Neutrophil (primary cell): ENCODE results near the gene GIT1.

Experiments used
- H3K27ac ChIP-seq: fragments of 200-600 bp; sonication (generic); 2 replicates; pipeline ENCODE4 v1.5.1; 2016; ENCODE audit warnings: mild to moderate bottlenecking, moderate library complexity
- H3K27me3 ChIP-seq: fragments of 200-600 bp; sonication (generic); 2 replicates; pipeline ENCODE4 v1.6.0; 2016; ENCODE audit warnings: mild to moderate bottlenecking
- H3K36me3 ChIP-seq: fragments of 200-600 bp; sonication (generic); 2 replicates; pipeline ENCODE4 v1.5.1; 2017
- H3K4me1 ChIP-seq, 2 experiments: fragments of 200-600 bp in 1 of 2; sonication (generic) in 1 of 2; 1 replicate in 1 of 2; 2 replicates in 1 of 2; pipeline versions ENCODE4 v1.5.1 to v1.6.1; 2013 to 2016; ENCODE audit warnings: low read depth in 1 of 2, low read length in 1 of 2, mild to moderate bottlenecking in 1 of 2, moderate library complexity in 1 of 2; ENCODE audit not compliant: control insufficient read depth in 1 of 2, insufficient read depth in 1 of 2
- H3K4me3 ChIP-seq, 2 experiments: fragments of 200-600 bp in 1 of 2; sonication (generic) in 1 of 2; 1 replicate in 1 of 2; 2 replicates in 1 of 2; pipeline ENCODE4 v1.5.1; 2013 to 2016; ENCODE audit warnings: low read depth in 1 of 2, low read length in 1 of 2, mild to moderate bottlenecking in 1 of 2, moderate library complexity in 1 of 2
- H3K9me3 ChIP-seq: fragments of 200-600 bp; sonication (generic); 2 replicates; pipeline ENCODE4 v1.5.1; 2016
- CTCF ChIP-seq: fragments of 200-600 bp; sonication (generic); IDR thresholded peaks from 2 replicates; pipeline ENCODE4 v1.5.1; 2016; ENCODE audit warnings: antibody characterized with exemption

The GIT1 gene

DNA sequence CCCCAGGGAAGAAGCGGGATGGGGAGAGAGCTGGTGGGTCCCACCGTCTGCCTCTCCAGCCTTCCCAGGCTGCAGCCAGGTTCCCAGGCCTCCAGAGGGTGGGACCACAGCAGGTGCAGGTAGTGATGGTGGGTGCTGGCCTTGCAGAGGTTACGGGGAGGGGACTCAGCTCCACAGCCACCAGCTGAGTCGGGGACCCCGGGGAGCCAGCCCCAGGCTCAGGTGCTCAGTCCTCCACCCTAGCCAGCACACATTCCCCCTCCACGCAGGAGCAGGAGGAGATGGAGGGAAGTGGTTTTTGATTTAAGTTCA lies 15.9 kb downstream of the GIT1 start:
- no peak overlapping the region for H3K27ac ChIP-seq
- no peak for TF ChIP-seq CTCF
- H3K27me3 ChIP-seq, result peaks cover 22% of the 10 kb centered on the region
- peaks cover 47% of the 10 kb centered on the region for H3K36me3 ChIP-seq
- H3K9me3 ChIP-seq, result no peaks in the 10 kb centered on the region
- H3K4me3 ChIP-seq, result no peak overlapping the region
- H3K4me1 ChIP-seq, result peaks cover 8 to 15% of the 10 kb centered on the region in 2 experiments

DNA sequence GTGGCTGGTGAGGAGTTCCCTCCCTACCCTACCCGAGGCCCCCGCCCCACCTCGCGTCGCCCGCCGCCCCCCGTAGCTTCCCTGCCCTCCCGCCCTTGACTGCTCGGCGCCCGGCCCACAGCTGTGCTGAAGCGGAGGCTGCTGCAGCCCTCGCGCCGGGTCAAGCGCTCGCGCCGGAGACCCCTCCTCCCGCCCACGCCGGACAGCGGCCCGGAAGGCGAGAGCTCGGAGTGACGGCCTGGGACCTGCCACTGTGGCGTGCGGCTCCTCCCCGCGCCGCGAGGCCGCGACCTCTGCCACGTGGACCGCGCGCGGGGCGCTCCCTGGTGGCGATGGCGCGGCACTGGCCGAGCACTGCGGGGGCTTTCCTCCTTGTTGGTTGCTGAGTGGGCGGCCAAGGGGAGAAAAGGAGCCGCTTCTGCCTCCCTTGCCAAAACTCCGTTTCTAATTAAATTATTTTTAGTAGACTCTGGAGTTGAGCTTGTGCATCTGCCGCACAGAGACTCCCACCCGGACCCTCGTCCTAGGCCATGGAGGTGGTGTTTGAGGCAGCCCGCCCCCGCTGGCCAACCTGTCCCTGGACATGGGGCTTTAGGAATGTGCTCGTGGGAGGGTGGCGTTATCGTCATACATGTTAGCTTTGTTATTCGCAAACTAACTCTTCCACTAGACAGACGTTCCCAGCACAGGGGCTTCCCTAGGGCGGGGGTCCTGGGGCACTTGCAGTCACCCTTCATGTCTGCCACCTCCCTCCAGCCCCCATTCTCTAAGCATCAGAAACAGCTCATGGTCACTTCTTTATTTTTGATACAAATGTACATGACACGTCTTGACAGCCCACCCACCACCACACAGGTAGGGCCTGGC lies 16.5 kb downstream of the GIT1 start:
- H3K27ac ChIP-seq, result no peak overlapping the region
- H3K4me3 ChIP-seq, result peak overlapping the region in 1 of 2 experiments; percentile 18
- TF ChIP-seq CTCF, result no peak
- H3K4me1 ChIP-seq, result peaks cover 12 to 19% of the 10 kb centered on the region in 2 experiments
- peaks cover 28% of the 10 kb centered on the region for H3K27me3 ChIP-seq
- no peaks in the 10 kb centered on the region for H3K9me3 ChIP-seq
- H3K36me3 ChIP-seq, result peaks cover 43% of the 10 kb centered on the region

GRCh38 chr17:29571883-29572681 lies 17.4 kb downstream of the GIT1 start:
- H3K27ac ChIP-seq, result no peak overlapping the region
- H3K36me3 ChIP-seq, result peaks cover 35% of the 10 kb centered on the region
- H3K27me3 ChIP-seq, result peaks cover 36% of the 10 kb centered on the region
- H3K4me3 ChIP-seq, result peak overlapping the region in 1 of 2 experiments; percentile 18
- H3K9me3 ChIP-seq, result no peaks in the 10 kb centered on the region
- no peak for TF ChIP-seq CTCF
- H3K4me1 ChIP-seq, result peaks cover 20 to 27% of the 10 kb centered on the region in 2 experiments

DNA sequence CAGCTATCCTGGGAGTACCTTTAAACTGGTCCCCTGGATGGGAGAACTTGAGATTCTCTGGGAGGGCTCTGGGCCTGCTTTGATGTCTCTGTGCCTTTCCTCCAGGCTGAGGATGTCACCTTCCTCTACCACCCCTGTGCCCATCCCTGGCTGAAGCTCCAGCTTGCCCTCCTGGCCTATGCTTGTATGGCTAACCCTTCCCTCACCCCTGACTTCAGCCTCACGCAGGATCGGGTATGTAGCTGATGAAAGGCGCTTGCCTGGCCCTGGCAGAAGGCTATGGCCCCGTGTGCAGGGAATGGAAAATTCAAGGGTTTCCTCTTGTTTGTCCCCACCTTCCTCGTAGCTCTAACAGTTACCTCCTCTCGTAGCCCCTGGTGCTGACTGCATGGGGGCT lies 18.0 kb downstream of the GIT1 start:
- Histone ChIP-seq H3K27ac (no peak overlapping the region), H3K27me3 (peaks cover 42% of the 10 kb centered on the region), H3K4me3 (no peak overlapping the region), H3K36me3 (peaks cover 29% of the 10 kb centered on the region), H3K9me3 (no peaks in the 10 kb centered on the region), H3K4me1 (peaks cover 24 to 33% of the 10 kb centered on the region in 2 experiments)
- TF ChIP-seq CTCF, result no peak

DNA sequence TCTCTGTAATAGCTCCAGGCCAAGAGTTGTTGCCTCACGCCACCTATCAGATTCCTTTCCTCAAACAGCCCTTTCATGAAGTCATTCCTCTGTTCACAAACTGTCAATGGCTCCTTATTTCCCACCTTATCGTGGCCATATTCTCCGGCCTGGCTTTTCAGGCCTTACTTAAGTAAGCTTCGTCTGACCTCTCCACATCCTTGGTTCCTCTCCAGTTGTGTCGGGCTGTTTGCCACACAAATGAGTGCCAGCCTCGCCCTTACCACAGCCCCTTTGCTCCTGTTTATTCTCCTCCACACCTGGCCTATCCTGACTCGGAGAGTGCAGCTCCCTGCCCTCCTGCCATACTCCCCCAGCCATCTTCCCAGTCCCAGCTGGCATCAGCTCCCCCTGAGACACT lies 18.9 kb downstream of the GIT1 start:
- peaks cover 52% of the 10 kb centered on the region for H3K27me3 ChIP-seq
- peaks cover 19% of the 10 kb centered on the region for H3K36me3 ChIP-seq
- H3K9me3 ChIP-seq, result no peaks in the 10 kb centered on the region
- H3K4me3 ChIP-seq, result no peak overlapping the region
- peaks cover 33 to 43% of the 10 kb centered on the region in 2 experiments for H3K4me1 ChIP-seq
- no peak for TF ChIP-seq CTCF
- no peak overlapping the region for H3K27ac ChIP-seq
